Stomach (tissue), 9 donors: ENCODE data around the gene PCBD2. TPM values are rescaled to one million over a fixed set of nuclear protein-coding genes. Genes with fewer than 3 reads are reported as not detected.
A peak's percentile ranks its signal among the peaks of the same experiment; 100 is the strongest.

Experiments used
- DNase-seq, 2 donors: peaks; one replicate each; pipeline versions ENCODE4 v3.0.0 to v3.0.0-alpha.2; 2013 to 2019
- H3K27ac ChIP-seq, 5 donors: fragments of 200-600 bp in 4 of 5; sonication (generic) in 4 of 5; one replicate each; pipeline ENCODE4 v1.5.1; 2013 to 2019; ENCODE audit warnings: mild to moderate bottlenecking in 1 of 5, moderate library complexity in 1 of 5
- H3K27me3 ChIP-seq, 3 donors: fragments of 200-600 bp; sonication (generic); one replicate each; pipeline ENCODE4 v1.5.1; 2017 to 2019; ENCODE audit warnings: mixed run types in 1 of 3
- H3K36me3 ChIP-seq, 4 donors: fragments of 200-600 bp; sonication (generic); 1 replicate in 3 of 4; 2 replicates in 1 of 4; pipeline ENCODE4 v1.5.1; 2016 to 2019
- H3K4me1 ChIP-seq, 4 donors: fragments of 200-600 bp; sonication (generic); one replicate each; pipeline ENCODE4 v1.5.1; 2016 to 2019
- H3K4me3 ChIP-seq, 4 donors: fragments of 200-600 bp; sonication (generic) in 3 of 4; one replicate each; pipeline ENCODE4 v1.5.1; 2016 to 2019; ENCODE audit warnings: mild to moderate bottlenecking in 1 of 4
- H3K9me3 ChIP-seq, 4 donors: fragments of 200-600 bp; sonication (generic); one replicate each; pipeline ENCODE4 v1.5.1; 2016 to 2019
- EP300 ChIP-seq: sonication (generic); formaldehyde crosslinking; IDR thresholded peaks from one replicate; pipeline ENCODE4 v1.6.1; 2017; ENCODE audit warnings: antibody characterized with exemption
- POLR2A ChIP-seq, 4 donors: fragments of 450-650 bp; IDR thresholded peaks; one replicate each; pipeline ENCODE4 v1.6.1; 2016; ENCODE audit warnings: antibody characterized with exemption in 4 of 4, control low read depth in 2 of 4, mild to moderate bottlenecking in 1 of 4, moderate library complexity in 1 of 4
- POLR2AphosphoS5 ChIP-seq, 3 donors: sonication (generic); formaldehyde crosslinking; IDR thresholded peaks; one replicate each; pipeline ENCODE4 v1.6.1; 2016; ENCODE audit warnings: antibody characterized with exemption in 3 of 3
- WGBS, 5 donors: extraction: QIAGEN DNeasy Blood & Tissue Kit in 3 of 5; methylation state at CpG; one replicate each; pipeline versions ENCODE4 v1.1.5 to v1.1.7; 2013 to 2018; 5-methylcytosine and 5-hydroxymethylcytosine counted together
- intact Hi-C: fragments of 100-400 bp; cut with DNase I; formaldehyde crosslinking; loops from one replicate; pipeline ENCODE4 v1.15.1; 2023; ENCODE audit warnings: low total_unique reads
- polyA plus RNA-seq, 3 donors: library from polyadenylated mRNA; stranded (reverse); fragments of 200-250 nt; gene quantifications; one replicate each; pipeline ENCODE4 v1.2.3, GENCODE V29; 2013
- total RNA-seq, 5 donors: library from RNA; depleted of rRNA; stranded (reverse); fragments of >200 nt; gene quantifications; one replicate each; pipeline versions ENCODE4 v1.1.0 to v1.2.3, GENCODE V29; 2014 to 2016
- TF ChIP-seq, protein P1 (sequence below), 7 experiments: fragments of 450-650 bp in 4 of 7; fragments of 200-600 bp in 3 of 7; sonication (generic) in 3 of 7; IDR thresholded peaks; one replicate each; pipeline ENCODE4 v1.5.1; 2016 to 2019; ENCODE audit warnings: antibody characterized with exemption in 7 of 7, control low read depth in 2 of 7, mild to moderate bottlenecking in 1 of 7
- donor health status: healthy with polysubstance abuse.
- donor health status: Bipolar disorder and iron deficiency.
- donor health status: healthy.

The PCBD2 gene
- total and polyA plus RNA-seq, 8 donors: under 0.01 to 18.5 (median 7.1) TPM

- TF ChIP-seq POLR2AphosphoS5 (IDR thresholded peaks at IDR 0.05) (no peak), POLR2A (IDR thresholded peaks at IDR 0.05) (no peak), EP300 (no peak)
- TF ChIP-seq, protein P1, sequence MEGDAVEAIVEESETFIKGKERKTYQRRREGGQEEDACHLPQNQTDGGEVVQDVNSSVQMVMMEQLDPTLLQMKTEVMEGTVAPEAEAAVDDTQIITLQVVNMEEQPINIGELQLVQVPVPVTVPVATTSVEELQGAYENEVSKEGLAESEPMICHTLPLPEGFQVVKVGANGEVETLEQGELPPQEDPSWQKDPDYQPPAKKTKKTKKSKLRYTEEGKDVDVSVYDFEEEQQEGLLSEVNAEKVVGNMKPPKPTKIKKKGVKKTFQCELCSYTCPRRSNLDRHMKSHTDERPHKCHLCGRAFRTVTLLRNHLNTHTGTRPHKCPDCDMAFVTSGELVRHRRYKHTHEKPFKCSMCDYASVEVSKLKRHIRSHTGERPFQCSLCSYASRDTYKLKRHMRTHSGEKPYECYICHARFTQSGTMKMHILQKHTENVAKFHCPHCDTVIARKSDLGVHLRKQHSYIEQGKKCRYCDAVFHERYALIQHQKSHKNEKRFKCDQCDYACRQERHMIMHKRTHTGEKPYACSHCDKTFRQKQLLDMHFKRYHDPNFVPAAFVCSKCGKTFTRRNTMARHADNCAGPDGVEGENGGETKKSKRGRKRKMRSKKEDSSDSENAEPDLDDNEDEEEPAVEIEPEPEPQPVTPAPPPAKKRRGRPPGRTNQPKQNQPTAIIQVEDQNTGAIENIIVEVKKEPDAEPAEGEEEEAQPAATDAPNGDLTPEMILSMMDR (IDR thresholded peaks at IDR 0.05): no peak
- DNase-seq: no peak
- intact Hi-C loops: no loop called here
- no peak overlapping the region for H3K4me3 ChIP-seq
- WGBS, 5 donors: 93 to 98% (median 97%) methylated on average over 9 of the region's 9 CpGs
- H3K36me3 ChIP-seq: peaks cover 12 to 26% (median 16%) of the 10 kb centered on the region in 4 donors
- no peak overlapping the region for H3K27ac ChIP-seq
- no peaks in the 10 kb centered on the region for H3K27me3 ChIP-seq
- H3K4me1 ChIP-seq: peaks cover 0 to 18% (median 6%) of the 10 kb centered on the region in 4 donors
- no peaks in the 10 kb centered on the region for H3K9me3 ChIP-seq
These were observed 16.1 kb downstream of the PCBD2 start for GRCh38 chr5:134920848-134921575.

DNA sequence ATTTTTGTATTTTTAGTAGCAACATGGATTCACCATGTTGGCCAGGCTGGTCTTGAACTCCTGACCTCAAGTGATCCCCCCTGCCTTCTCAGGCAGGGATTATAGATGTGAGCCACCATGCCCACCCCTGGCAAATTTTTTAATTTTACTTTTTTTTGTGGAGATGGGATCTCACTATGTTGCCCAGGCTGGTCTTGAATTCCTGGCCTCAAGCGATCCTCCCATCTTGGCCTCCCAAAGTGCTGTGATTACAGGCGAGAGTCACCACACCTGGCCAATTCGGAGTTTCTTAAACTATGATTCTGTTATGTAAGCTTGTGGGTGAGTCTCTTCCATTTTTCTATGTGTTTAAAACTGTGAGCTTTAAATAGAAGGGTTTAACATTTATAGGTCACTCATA lies 27.6 kb downstream of the PCBD2 start:
- H3K27ac ChIP-seq: no peak overlapping the region
- intact Hi-C loops: no loop called here
- H3K4me3 ChIP-seq: no peak overlapping the region
- WGBS, 5 donors: 97 to 100% (median 99%) methylated on average over 3 of the region's 3 CpGs
- H3K27me3 ChIP-seq: no peaks in the 10 kb centered on the region
- no peaks in the 10 kb centered on the region for H3K9me3 ChIP-seq
- peaks cover 0 to 16% (median 0%) of the 10 kb centered on the region in 4 donors for H3K4me1 ChIP-seq
- no peak for DNase-seq
- H3K36me3 ChIP-seq: peaks cover 0 to 54% (median 43%) of the 10 kb centered on the region in 4 donors
- TF ChIP-seq POLR2AphosphoS5 (IDR thresholded peaks at IDR 0.05): no peak
- TF ChIP-seq, protein P1 (IDR thresholded peaks at IDR 0.05): no peak
- TF ChIP-seq EP300: no peak
- TF ChIP-seq POLR2A (IDR thresholded peaks at IDR 0.05): no peak

DNA sequence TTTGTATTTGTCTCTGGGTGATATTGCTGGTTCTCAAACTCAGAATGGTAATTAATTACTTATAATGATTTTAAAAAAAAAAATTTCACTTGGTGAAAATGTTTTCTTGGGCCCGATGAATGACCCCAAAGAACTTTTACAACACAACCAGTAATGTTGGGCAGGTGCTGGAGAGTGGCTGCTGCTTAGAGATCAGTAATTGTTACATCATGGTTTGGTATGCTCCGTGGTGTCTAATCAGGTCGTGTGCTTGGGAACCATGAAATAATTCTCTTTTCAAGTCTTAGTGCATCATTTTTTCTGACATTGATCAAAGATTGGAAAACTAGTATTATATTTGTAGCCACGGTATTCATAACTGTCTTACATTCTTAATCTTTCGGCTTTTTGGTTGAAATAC lies 29.3 kb downstream of the PCBD2 start:
- DNase-seq: no peak
- intact Hi-C loops: no loop called here
- Histone ChIP-seq H3K9me3 (no peaks in the 10 kb centered on the region), H3K27me3 (no peaks in the 10 kb centered on the region), H3K4me3 (no peak overlapping the region), H3K36me3 (peaks cover 0 to 59% (median 44%) of the 10 kb centered on the region in 4 donors), H3K4me1 (peaks cover 0 to 16% (median 0%) of the 10 kb centered on the region in 4 donors), H3K27ac (no peak overlapping the region)
- TF ChIP-seq POLR2AphosphoS5 (IDR thresholded peaks at IDR 0.05) (no peak), POLR2A (IDR thresholded peaks at IDR 0.05) (no peak), EP300 (no peak)
- TF ChIP-seq, protein P1 (IDR thresholded peaks at IDR 0.05): no peak
- WGBS, 5 donors: 91 to 96% (median 94%) methylated on average over 5 of the region's 5 CpGs

- no peak for DNase-seq
- peak overlapping the region in 3 of 5 donors; percentile 13 to 74 (median 34) for H3K27ac ChIP-seq
- intact Hi-C loops: no loop called here
- no peak overlapping the region for H3K4me3 ChIP-seq
- TF ChIP-seq POLR2AphosphoS5 (IDR thresholded peaks at IDR 0.05) (no peak), EP300 (no peak), POLR2A (IDR thresholded peaks at IDR 0.05) (no peak)
- TF ChIP-seq, protein P1 (IDR thresholded peaks at IDR 0.05): no peak
- 73 to 81% (median 80%) methylated on average over 12 of the region's 12 CpGs for WGBS, 5 donors
- no peaks in the 10 kb centered on the region for H3K9me3 ChIP-seq
- H3K27me3 ChIP-seq: no peaks in the 10 kb centered on the region
- H3K4me1 ChIP-seq: peaks cover 0 to 16% (median 0%) of the 10 kb centered on the region in 4 donors
- peaks cover 0 to 53% (median 37%) of the 10 kb centered on the region in 4 donors for H3K36me3 ChIP-seq
These were observed 31.0 kb downstream of the PCBD2 start for GRCh38 chr5:134935711-134936602.
